Omental fat pad (tissue), 4 donors: ENCODE data around the gene DTX3. TPM values are rescaled to one million over a fixed set of nuclear protein-coding genes. Genes with fewer than 3 reads are reported as not detected.

Source experiments
- ATAC-seq: fragments of 150-250 bp; one replicate; pipeline ENCODE4 v1.9.1; 2016; ENCODE audit warnings: mild to moderate bottlenecking, moderate library complexity; ENCODE audit not compliant: low FRiP score
- DNase-seq: peaks from one replicate; pipeline ENCODE4 v3.0.0-alpha.2; 2019; ENCODE audit warnings: low spot score
- total RNA-seq, 4 donors: library from RNA; depleted of rRNA; stranded (reverse); fragments of >200 nt; gene quantifications; one replicate each; pipeline ENCODE4 v1.1.0, GENCODE V29; 2016
- TF ChIP-seq, protein P1 (sequence below), 3 donors: fragments of 450-650 bp; IDR thresholded peaks; one replicate each; pipeline ENCODE4 v1.5.1; 2016 to 2017; ENCODE audit warnings: antibody characterized with exemption in 3 of 3, mild to moderate bottlenecking in 3 of 3, moderate library complexity in 2 of 3

Gene DTX3
- total RNA-seq, 4 donors from 2014 or later = 8.0 to 21.7 (median 13.3) TPM

DNA sequence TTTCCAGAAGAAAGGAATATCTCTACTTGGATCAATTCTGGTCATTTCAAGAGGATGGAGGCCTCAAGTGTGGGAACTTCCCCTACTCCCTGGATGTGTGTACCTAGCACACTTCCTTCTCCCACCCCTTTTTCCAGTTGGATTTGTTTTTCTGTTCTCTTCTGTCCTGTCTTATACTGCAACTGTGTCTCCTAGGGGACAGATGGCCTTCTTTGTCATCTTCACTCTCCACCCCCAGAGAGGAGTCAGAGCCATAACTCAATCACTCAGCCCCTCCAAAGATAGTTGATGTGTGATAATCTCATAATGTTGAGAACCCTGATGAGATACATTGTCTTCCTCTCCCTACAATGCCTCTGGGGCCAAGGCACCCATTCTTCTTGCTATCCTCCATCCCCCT is 2.1 kb upstream of the DTX3 start:
- TF ChIP-seq, protein P1, sequence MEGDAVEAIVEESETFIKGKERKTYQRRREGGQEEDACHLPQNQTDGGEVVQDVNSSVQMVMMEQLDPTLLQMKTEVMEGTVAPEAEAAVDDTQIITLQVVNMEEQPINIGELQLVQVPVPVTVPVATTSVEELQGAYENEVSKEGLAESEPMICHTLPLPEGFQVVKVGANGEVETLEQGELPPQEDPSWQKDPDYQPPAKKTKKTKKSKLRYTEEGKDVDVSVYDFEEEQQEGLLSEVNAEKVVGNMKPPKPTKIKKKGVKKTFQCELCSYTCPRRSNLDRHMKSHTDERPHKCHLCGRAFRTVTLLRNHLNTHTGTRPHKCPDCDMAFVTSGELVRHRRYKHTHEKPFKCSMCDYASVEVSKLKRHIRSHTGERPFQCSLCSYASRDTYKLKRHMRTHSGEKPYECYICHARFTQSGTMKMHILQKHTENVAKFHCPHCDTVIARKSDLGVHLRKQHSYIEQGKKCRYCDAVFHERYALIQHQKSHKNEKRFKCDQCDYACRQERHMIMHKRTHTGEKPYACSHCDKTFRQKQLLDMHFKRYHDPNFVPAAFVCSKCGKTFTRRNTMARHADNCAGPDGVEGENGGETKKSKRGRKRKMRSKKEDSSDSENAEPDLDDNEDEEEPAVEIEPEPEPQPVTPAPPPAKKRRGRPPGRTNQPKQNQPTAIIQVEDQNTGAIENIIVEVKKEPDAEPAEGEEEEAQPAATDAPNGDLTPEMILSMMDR (IDR thresholded peaks at IDR 0.05) = no peak
- DNase-seq = no peak
- ATAC-seq = no peak

DNA sequence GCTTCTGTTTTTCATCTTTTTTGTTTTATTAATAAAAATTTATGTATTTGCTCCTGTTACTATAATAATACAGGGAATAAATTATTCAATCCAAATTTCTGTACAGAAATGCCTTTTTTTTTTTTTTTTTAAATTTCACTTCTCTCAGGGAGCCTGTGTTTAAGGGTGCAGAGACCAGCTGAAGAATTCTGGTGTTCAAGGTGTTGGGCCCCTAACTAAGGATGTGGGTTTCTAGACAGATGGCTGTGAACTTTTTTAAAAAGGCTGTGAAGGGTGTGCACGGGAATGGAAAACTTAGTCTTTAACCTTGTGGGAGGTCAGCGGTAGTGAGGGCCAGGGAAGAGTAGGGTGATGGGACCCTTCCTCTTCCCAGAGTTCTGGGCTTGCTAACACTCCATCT is 1.3 kb upstream of the DTX3 start:
- ATAC-seq = no peak
- no peak for DNase-seq
- TF ChIP-seq, protein P1 (IDR thresholded peaks at IDR 0.05) = no peak

DNA sequence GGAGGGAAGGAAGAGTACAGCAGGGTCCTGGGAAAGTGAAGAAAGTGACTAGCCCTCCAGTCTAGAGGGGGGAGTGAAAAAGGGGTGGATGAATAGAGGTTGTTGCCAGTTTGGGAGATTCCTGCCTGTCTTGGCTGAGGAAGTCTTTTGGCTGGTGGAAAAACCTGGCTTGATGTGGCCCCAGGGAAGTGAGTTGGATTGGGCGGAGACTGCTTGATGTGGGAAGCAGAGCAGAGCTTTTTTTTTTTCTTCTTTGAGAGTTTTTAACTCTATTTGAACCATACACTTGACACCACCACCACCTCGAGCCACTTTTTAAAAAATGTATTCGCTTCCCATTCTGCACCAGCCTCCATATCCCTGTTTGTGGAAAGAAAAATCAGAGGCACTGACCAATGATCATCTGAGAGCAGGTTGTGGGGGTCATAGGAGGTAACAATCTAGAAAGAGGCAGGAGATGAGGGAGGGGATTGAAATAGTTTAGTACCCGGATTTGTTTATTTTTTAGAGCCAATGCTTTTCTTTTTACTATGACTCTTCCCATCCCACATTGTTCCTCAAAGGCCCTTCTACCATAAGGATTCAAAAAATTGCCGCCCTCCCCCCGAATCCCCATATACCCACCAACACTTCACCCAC is 690 bp upstream of the DTX3 start:
- ATAC-seq = peak; percentile 67
- no peak for DNase-seq
- TF ChIP-seq, protein P1 (IDR thresholded peaks at IDR 0.05) = no peak

DNA sequence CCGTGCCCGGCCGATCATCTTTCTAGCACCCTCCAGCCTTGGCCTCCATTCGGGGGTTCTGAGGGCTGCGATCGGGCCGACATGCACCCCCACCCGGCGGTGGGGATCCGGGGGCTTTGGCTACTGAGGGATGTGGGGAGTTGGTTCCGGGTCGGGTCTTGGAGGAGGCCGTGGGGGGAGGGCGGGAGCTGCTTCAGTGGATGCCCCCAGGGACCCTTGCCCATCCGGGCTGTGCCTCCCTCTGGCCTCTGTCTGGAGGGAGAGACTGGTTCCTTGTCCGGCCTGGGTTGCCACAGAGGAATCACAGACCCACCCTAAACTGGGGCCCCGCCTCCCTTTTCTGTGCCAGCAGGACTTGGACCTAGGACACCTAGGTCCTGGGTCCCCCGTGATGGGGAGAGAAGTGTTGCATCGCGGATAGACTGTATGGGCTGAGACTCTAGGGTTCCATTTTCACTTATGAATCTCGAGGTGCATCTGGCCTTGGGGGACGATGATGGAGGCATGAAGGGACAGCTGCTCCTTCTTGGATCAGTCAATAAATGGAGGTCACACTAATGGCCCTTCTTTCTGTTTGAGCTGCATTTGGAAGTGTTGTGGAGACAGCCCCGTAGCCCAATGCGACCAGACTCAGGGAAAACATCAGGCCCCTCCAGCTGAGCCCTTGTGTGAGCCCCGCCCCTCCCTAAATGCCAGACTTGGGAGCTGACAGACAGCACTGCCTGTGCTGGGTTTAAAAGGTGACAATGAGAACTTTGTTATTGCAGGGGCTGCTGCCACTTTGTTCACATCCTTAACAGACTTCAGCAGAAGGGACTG is 577 bp downstream of the DTX3 start:
- TF ChIP-seq, protein P1 (IDR thresholded peaks at IDR 0.05) = no peak
- DNase-seq (no peak), ATAC-seq (no peak)

DNA sequence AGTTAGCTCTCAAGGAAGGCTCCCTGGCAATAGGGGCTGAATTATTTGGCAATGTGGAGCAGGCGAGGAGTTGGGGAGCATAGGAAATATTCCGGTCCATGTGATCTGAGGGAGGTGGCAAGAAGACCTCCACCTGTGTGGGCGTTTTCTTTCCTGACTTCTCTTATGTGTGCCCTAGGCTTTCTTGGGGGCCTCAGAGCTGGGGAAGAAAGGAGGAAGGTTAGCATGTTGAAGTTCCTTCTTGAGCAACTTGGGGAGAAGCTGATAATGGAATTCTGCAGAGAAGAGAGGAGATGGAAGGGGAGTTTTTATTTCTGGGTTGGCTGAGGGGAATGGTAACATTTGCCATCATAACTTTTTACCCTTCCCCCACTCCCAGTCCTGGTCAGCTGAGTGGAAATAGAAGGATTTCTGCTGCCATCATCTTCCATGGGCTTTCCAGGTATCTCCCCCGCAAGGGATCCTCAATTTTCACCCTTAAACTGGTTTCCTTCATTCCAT is 1.2 kb downstream of the DTX3 start:
- ATAC-seq (no peak), DNase-seq (no peak)
- TF ChIP-seq, protein P1 (IDR thresholded peaks at IDR 0.05) = no peak

DNA sequence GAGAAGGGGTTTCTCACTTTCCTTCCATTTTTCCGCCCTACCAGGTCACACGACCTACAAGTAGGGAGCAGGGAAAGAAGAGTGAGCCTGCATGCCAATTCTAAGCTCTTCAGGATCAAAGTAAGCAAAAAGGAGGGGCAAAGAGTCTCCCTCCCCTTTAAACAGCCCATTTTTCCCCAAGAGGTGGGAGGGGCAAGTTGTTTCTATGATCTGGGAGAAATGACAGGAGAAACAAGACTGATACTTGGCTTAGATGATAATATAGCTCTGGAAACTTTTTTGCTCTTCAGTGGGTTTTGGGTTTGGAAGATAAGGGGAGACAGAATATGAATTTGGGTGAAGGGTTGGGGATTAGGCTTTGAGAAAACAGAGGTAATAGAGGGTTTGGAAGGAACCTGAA is 1.8 kb downstream of the DTX3 start:
- no peak for ATAC-seq

More for the DNA sequence above, 1.8 kb downstream of the DTX3 start:
- no peak for DNase-seq
- TF ChIP-seq, protein P1 (IDR thresholded peaks at IDR 0.05) = no peak
